Transverse colon (tissue), 3 donors: ENCODE measurements around the gene TCL1B.

ENCODE experiments used
- CTCF ChIP-seq, 5 experiments: fragments of 200-600 bp in 3 of 5; fragments of 450-650 bp in 2 of 5; sonication (generic) in 3 of 5; IDR thresholded peaks; 1 replicate in 2 of 5; 2 replicates in 3 of 5; pipeline ENCODE4 v1.5.1; 2016 to 2017; ENCODE audit warnings: antibody characterized with exemption in 5 of 5, inconsistent platforms in 3 of 5, mild to moderate bottlenecking in 2 of 5, moderate library complexity in 1 of 5
- POLR2A ChIP-seq: fragments of 450-650 bp; IDR thresholded peaks from one replicate; pipeline ENCODE4 v1.6.1; 2016; ENCODE audit warnings: antibody characterized with exemption, mild to moderate bottlenecking, moderate library complexity

DNA sequence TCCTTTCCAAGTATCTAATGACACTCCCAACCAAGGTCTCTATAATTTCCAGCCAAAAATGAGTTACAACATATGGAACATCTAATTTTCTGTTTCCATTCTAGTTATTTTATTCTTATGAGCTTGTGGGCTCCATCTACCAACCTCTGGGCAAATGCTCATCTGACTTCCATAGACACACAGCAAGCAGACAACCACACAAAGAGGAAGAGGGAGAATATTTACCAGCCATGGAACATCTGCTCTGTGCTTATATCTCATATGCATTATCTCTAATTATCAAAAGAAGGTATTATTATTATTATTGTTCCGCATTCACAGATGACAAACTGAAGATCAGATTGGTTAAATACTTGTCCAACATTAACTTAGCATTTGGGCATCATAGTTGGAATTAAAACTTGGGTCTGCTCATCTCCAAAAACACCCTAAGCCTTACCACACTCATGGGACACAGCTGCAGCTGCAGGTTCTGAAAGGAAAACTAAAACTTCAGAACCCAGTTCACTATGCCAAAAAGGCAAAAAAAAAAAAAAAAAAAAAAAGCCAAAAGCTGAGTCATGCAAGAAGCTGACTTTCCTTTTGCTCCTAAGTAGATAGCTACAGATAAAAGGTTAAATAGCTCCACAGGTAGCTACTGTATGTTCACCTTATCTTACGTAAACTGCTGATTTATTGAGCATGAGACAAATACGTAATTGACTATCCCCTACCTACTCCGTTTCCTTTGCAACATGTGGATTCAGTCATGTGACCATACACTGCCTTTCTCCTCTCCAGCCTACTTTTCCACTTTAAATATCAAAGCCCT lies 23.6 kb upstream of the TCL1B start:
- TF ChIP-seq POLR2A (no peak), CTCF (IDR thresholded peaks at IDR 0.05) (no peak)
